Neural cell (in vitro differentiated cells): Measurements from ENCODE around the gene GABPA. TPM values are rescaled to one million over a fixed set of nuclear protein-coding genes. Genes with fewer than 3 reads are reported as not detected.
A peak's percentile ranks its signal among the peaks of the same experiment; 100 is the strongest.

ENCODE experiments used
- H2AFZ ChIP-seq: fragments of 200-600, 300-800 bp; sonication (generic), shearing (Covaris generic); 2 replicates; pipeline ENCODE4 v1.6.0; 2014; ENCODE audit warnings: low read depth, mild to moderate bottlenecking, antibody characterized with exemption, low read length, moderate library complexity
- H3F3A ChIP-seq: fragments of 200-600 bp; shearing (Covaris generic); 2 replicates; pipeline ENCODE4 v1.6.1; 2016; ENCODE audit warnings: mild to moderate bottlenecking, moderate library complexity, mixed read lengths, antibody characterized with exemption, low read length; ENCODE audit not compliant: insufficient read depth, poor library complexity, severe bottlenecking
- H3K27ac ChIP-seq: fragments of 200-600, 300-800 bp; sonication (generic), shearing (Covaris generic); 2 replicates; pipeline ENCODE4 v1.5.1; 2014; ENCODE audit warnings: mild to moderate bottlenecking, low read length, moderate library complexity
- H3K27me3 ChIP-seq: fragments of 300-800, 200-600 bp; sonication (generic), shearing (Covaris generic); 2 replicates; pipeline ENCODE4 v1.6.0; 2014; ENCODE audit warnings: mild to moderate bottlenecking, low read depth, low read length, moderate library complexity; ENCODE audit not compliant: insufficient read depth
- H3K36me3 ChIP-seq: fragments of 300-800, 200-600 bp; sonication (generic), shearing (Covaris generic); 2 replicates; pipeline ENCODE4 v1.5.1; 2014; ENCODE audit warnings: mild to moderate bottlenecking, antibody characterized with exemption, low read length, moderate library complexity; ENCODE audit not compliant: insufficient read depth
- H3K4me2 ChIP-seq: fragments of 300-800, 200-600 bp; sonication (generic), shearing (Covaris generic); 2 replicates; pipeline ENCODE4 v1.6.0; 2014; ENCODE audit warnings: mild to moderate bottlenecking, low read length
- H3K4me3 ChIP-seq: fragments of 300-800, 200-600 bp; sonication (generic), shearing (Covaris generic); 2 replicates; pipeline ENCODE4 v1.5.1; 2014; ENCODE audit warnings: mild to moderate bottlenecking, low read length, moderate library complexity
- H3K79me2 ChIP-seq: fragments of 200-600 bp; shearing (Covaris generic); replicated peaks from 2 replicates; pipeline ENCODE4 v1.6.0; 2014; ENCODE audit warnings: mild to moderate bottlenecking, low read length, moderate library complexity; ENCODE audit not compliant: insufficient read depth
- H3K9ac ChIP-seq: fragments of 300-800, 200-600 bp; sonication (generic), shearing (Covaris generic); 2 replicates; pipeline ENCODE4 v1.6.1; 2016; ENCODE audit warnings: mild to moderate bottlenecking, low read length, mixed read lengths
- H3K9me2 ChIP-seq: fragments of 200-600 bp; shearing (Covaris generic); 2 replicates; pipeline ENCODE4 v1.6.1; 2016; ENCODE audit warnings: mild to moderate bottlenecking, low read length, mixed read lengths; ENCODE audit not compliant: insufficient read depth
- H3K9me3 ChIP-seq: fragments of 200-600, 300-800 bp; sonication (generic), shearing (Covaris generic); 2 replicates; pipeline ENCODE4 v1.6.1; 2016; ENCODE audit warnings: mild to moderate bottlenecking, mixed run types, low read length, moderate library complexity, mixed read lengths
- H4K20me1 ChIP-seq: fragments of 200-600 bp; shearing (Covaris generic); 2 replicates; pipeline ENCODE4 v1.6.1; 2016; ENCODE audit warnings: mild to moderate bottlenecking, mixed run types; ENCODE audit not compliant: insufficient read depth
- CTCF ChIP-seq: fragments of 450-650 bp; IDR thresholded peaks from 2 replicates; pipeline ENCODE4 v1.5.1; 2014; ENCODE audit warnings: antibody characterized with exemption, mild to moderate bottlenecking, moderate library complexity; ENCODE audit not compliant: poor library complexity, severe bottlenecking
- EP300 ChIP-seq: fragments of 450-650 bp; conservative IDR thresholded peaks from 2 replicates; pipeline ENCODE4 v1.6.1; 2014; ENCODE audit warnings: antibody characterized with exemption, mild to moderate bottlenecking, moderate library complexity; ENCODE audit not compliant: poor library complexity, severe bottlenecking
- MXI1 ChIP-seq: fragments of 450-650 bp; conservative IDR thresholded peaks from 2 replicates; pipeline ENCODE4 v1.6.1; 2014; ENCODE audit warnings: antibody characterized with exemption, mild to moderate bottlenecking; ENCODE audit not compliant: poor library complexity, severe bottlenecking
- POLR2AphosphoS5 ChIP-seq: IDR thresholded peaks from 2 replicates; pipeline ENCODE4 v1.6.1; 2012
- RAD21 ChIP-seq: fragments of 450-650 bp; conservative IDR thresholded peaks from 2 replicates; pipeline ENCODE4 v1.6.1; 2014; ENCODE audit warnings: antibody characterized with exemption, mild to moderate bottlenecking, moderate library complexity
- TAF1 ChIP-seq: IDR thresholded peaks from 2 replicates; pipeline ENCODE4 v1.6.1; 2012; ENCODE audit warnings: low read depth
- polyA plus RNA-seq: library from polyadenylated mRNA; depleted of rRNA; stranded (reverse); fragments of >200 nt; gene quantifications from 2 replicates; pipeline ENCODE4 v1.2.3, GENCODE V29; 2014
- TF ChIP-seq, protein P1 (sequence below): IDR thresholded peaks from 2 replicates; pipeline ENCODE4 v1.6.1; 2012; ENCODE audit warnings: borderline replicate concordance

The GABPA gene
- polyA plus RNA-seq, 1 donor from 2014 or later, result 45.4 TPM

- Histone ChIP-seq H3K79me2 (no peaks in the 10 kb centered on the region), H3K4me2 (no peak overlapping the region), H3K36me3 (no peaks in the 10 kb centered on the region), H3K9ac (no peak overlapping the region), H3K27ac (no peak overlapping the region), H4K20me1 (no peaks in the 10 kb centered on the region), H3K9me2 (no peaks in the 10 kb centered on the region), H3K9me3 (no peaks in the 10 kb centered on the region), H2AFZ (no peak overlapping the region), H3K27me3 (no peaks in the 10 kb centered on the region), H3K4me3 (no peak overlapping the region), H3F3A (no peaks in the 10 kb centered on the region)
- no peak for TF ChIP-seq EP300
- TF ChIP-seq CTCF, result peak; percentile 58
- no peak for TF ChIP-seq RAD21
Measured at GRCh38 chr21:25801217-25802014, 66.6 kb downstream of the GABPA start.

- no peaks in the 10 kb centered on the region for H4K20me1 ChIP-seq
- H3K27ac ChIP-seq, result no peak overlapping the region
- no peak overlapping the region for H3K9ac ChIP-seq
- H3K79me2 ChIP-seq, result no peaks in the 10 kb centered on the region
- H3K27me3 ChIP-seq, result no peaks in the 10 kb centered on the region
- H2AFZ ChIP-seq, result no peak overlapping the region
- no peak overlapping the region for H3K4me2 ChIP-seq
- H3K4me3 ChIP-seq, result no peak overlapping the region
- no peaks in the 10 kb centered on the region for H3K9me2 ChIP-seq
- H3K9me3 ChIP-seq, result no peaks in the 10 kb centered on the region
- H3K36me3 ChIP-seq, result no peaks in the 10 kb centered on the region
- TF ChIP-seq, protein P1, sequence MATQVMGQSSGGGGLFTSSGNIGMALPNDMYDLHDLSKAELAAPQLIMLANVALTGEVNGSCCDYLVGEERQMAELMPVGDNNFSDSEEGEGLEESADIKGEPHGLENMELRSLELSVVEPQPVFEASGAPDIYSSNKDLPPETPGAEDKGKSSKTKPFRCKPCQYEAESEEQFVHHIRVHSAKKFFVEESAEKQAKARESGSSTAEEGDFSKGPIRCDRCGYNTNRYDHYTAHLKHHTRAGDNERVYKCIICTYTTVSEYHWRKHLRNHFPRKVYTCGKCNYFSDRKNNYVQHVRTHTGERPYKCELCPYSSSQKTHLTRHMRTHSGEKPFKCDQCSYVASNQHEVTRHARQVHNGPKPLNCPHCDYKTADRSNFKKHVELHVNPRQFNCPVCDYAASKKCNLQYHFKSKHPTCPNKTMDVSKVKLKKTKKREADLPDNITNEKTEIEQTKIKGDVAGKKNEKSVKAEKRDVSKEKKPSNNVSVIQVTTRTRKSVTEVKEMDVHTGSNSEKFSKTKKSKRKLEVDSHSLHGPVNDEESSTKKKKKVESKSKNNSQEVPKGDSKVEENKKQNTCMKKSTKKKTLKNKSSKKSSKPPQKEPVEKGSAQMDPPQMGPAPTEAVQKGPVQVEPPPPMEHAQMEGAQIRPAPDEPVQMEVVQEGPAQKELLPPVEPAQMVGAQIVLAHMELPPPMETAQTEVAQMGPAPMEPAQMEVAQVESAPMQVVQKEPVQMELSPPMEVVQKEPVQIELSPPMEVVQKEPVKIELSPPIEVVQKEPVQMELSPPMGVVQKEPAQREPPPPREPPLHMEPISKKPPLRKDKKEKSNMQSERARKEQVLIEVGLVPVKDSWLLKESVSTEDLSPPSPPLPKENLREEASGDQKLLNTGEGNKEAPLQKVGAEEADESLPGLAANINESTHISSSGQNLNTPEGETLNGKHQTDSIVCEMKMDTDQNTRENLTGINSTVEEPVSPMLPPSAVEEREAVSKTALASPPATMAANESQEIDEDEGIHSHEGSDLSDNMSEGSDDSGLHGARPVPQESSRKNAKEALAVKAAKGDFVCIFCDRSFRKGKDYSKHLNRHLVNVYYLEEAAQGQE, result no peak
- TF ChIP-seq TAF1, result no peak
- TF ChIP-seq RAD21, result no peak
- no peak for TF ChIP-seq POLR2AphosphoS5
- TF ChIP-seq MXI1, result no peak
- no peak for TF ChIP-seq CTCF
- no peaks in the 10 kb centered on the region for H3F3A ChIP-seq
Measured at GRCh38 chr21:25806060-25806459, 71.3 kb downstream of the GABPA start.
